Measurements from ENCODE around the gene OBSCN. TPM values are rescaled to one million over a fixed set of nuclear protein-coding genes. Genes with fewer than 3 reads are reported as not detected.
A peak's percentile ranks its signal among the peaks of the same experiment; 100 is the strongest.

Gene OBSCN
- total and polyA plus RNA-seq, 2 donors (not counting 1 experiment from before 2014, with no cell fraction given) = 10.0 to 63.9 TPM

- no peaks in the 10 kb centered on the region for H3K36me3 ChIP-seq (replicated peaks in 1 of 2; ENCODE audit: control extremely low read depth in 1 of 2, control insufficient read depth in 1 of 2, extremely low read depth in 1 of 2, insufficient read depth in 2 of 2, low read length in 1 of 2)
- H4K20me1 ChIP-seq (ENCODE audit: control insufficient read depth, insufficient read depth, low read length, poor library complexity, severe bottlenecking) = no peaks in the 10 kb centered on the region
- H3K27ac ChIP-seq (ENCODE audit: low read length in 2 of 2) = no peak overlapping the region
- ChIA-PET CTCF (no interaction called here), POLR2A (no interaction called here)
- Mint-ChIP-seq H3K4me1 (no peaks in the 10 kb centered on the region), H3K9me3 (ENCODE audit: insufficient read depth) (no peaks in the 10 kb centered on the region), H3K27me3 (no peaks in the 10 kb centered on the region), H3K27ac (no peak overlapping the region), H3K4me3 (no peak overlapping the region)
- no peak for DNase-seq
- no peak overlapping the region for H3K9ac ChIP-seq (ENCODE audit: low read length)
- H3K9me3 ChIP-seq (ENCODE audit: control extremely low read depth in 1 of 3, control insufficient read depth in 2 of 3, insufficient read depth in 1 of 3, low read length in 2 of 3) = no peaks in the 10 kb centered on the region
- no peak for ATAC-seq (ENCODE audit: low read depth)
- no peaks in the 10 kb centered on the region for H3K4me1 ChIP-seq (ENCODE audit: control insufficient read depth in 2 of 2, insufficient read depth in 2 of 2, low read length in 2 of 2)
- H3K4me3 ChIP-seq (ENCODE audit: control extremely low read depth in 1 of 5, extremely low read depth in 1 of 5, insufficient read depth in 1 of 5, low read depth in 2 of 5, low read length in 4 of 5) = no peak overlapping the region
- 90% methylated on average over 25 of the region's 25 CpGs for WGBS (ENCODE audit: insufficient coverage)
- TF ChIP-seq EZH2 (IDR thresholded peaks at IDR 0.05; ENCODE audit: borderline replicate concordance, insufficient read depth, low read depth, low read length, poor library complexity, severe bottlenecking) (no peak), CTCF (IDR thresholded peaks at IDR 0.05) (no peak)
- intact Hi-C loops (cut with micrococcal nuclease) = no loop called here
- H3K27me3 ChIP-seq (replicated peaks in 1 of 4; ENCODE audit: control extremely low read depth in 1 of 4, control insufficient read depth in 3 of 4, insufficient read depth in 4 of 4, low read length in 3 of 4) = no peaks in the 10 kb centered on the region
- no peak overlapping the region for H2AFZ ChIP-seq (ENCODE audit: insufficient read depth, low read depth, low read length, poor library complexity, severe bottlenecking)
- H3K4me2 ChIP-seq (replicated peaks; ENCODE audit: low read depth, low read length, poor library complexity, severe bottlenecking) = peak overlapping the region; percentile 38
- no peaks in the 10 kb centered on the region for H3K79me2 ChIP-seq (ENCODE audit: control insufficient read depth, insufficient read depth, low read length)
These were observed 160.3 kb downstream of the OBSCN start for GRCh38 chr1:228367798-228368791.
